HG02885 (cell line): ENCODE data around the gene HOXB9.

Source experiments
- ATAC-seq: cut with Tn5 transposase; IDR thresholded peaks from one replicate; pipeline ENCODE4 v1.9.1; 2021; ENCODE audit warnings: mild to moderate bottlenecking; ENCODE audit not compliant: unreplicated experiment, poor library complexity

Gene HOXB9

GRCh38 chr17:48600244-48601098 lies 25.7 kb downstream of the HOXB9 start:
- ATAC-seq: no peak

GRCh38 chr17:48599354-48599753 lies 26.8 kb downstream of the HOXB9 start:
- ATAC-seq: no peak

- ATAC-seq: no peak
These were observed 27.4 kb downstream of the HOXB9 start for GRCh38 chr17:48598736-48599135.

GRCh38 chr17:48597778-48598631 lies 28.2 kb downstream of the HOXB9 start:
- no peak for ATAC-seq

- no peak for ATAC-seq
These were observed 28.7 kb downstream of the HOXB9 start for GRCh38 chr17:48597528-48597777.

- ATAC-seq: no peak
These were observed 29.2 kb downstream of the HOXB9 start for GRCh38 chr17:48596735-48597527.

- no peak for ATAC-seq
These were observed 30.0 kb downstream of the HOXB9 start for GRCh38 chr17:48596000-48596734.

- ATAC-seq: no peak
These were observed 30.7 kb downstream of the HOXB9 start for GRCh38 chr17:48595278-48595999.

GRCh38 chr17:48594538-48595277 lies 31.4 kb downstream of the HOXB9 start:
- ATAC-seq: no peak

- ATAC-seq: peak; percentile 43
These were observed 32.2 kb downstream of the HOXB9 start for GRCh38 chr17:48593840-48594537.

GRCh38 chr17:48593126-48593829 lies 32.9 kb downstream of the HOXB9 start, which contains the start of gene HOXB5:
TSS of gene HOXB5 (minus strand) at chr17:48593779. CDS start at chr17:48593682, 97 bp downstream.
- no peak for ATAC-seq

- no peak for ATAC-seq
These were observed 33.6 kb downstream of the HOXB9 start for GRCh38 chr17:48592577-48592976.

GRCh38 chr17:48592057-48592514 lies 34.1 kb downstream of the HOXB9 start:
- ATAC-seq: no peak

- ATAC-seq: no peak
These were observed 34.7 kb downstream of the HOXB9 start for GRCh38 chr17:48591255-48592056.

- ATAC-seq: no peak
These were observed 35.5 kb downstream of the HOXB9 start for GRCh38 chr17:48590607-48591161.

- no peak for ATAC-seq
These were observed 36.1 kb downstream of the HOXB9 start, which contains the start of gene HOXB3 for GRCh38 chr17:48589831-48590606. TSS of gene HOXB3 (minus strand) at chr17:48590241. CDS start at chr17:48552474, 37,767 bp downstream.
